Effector CD4-positive, alpha-beta T cell (primary cell): ENCODE data around the gene NMB.
"Not testable (repeated sequence)": the region's sequence is repeated elsewhere in the genome, so short reads cannot be mapped to it uniquely, and the experiment has no call there.

Source experiments
- DNase-seq: peaks from one replicate; pipeline ENCODE4 v3.0.0-alpha.2; 2020
- total RNA-seq: gene quantifications from one replicate; lab custom pipeline; 2026; lab: John Stamatoyannopoulos, UW

Gene NMB, protein sequence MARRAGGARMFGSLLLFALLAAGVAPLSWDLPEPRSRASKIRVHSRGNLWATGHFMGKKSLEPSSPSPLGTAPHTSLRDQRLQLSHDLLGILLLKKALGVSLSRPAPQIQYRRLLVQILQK
- total RNA-seq: 6.0 reads per million, percentile 23 among the genes with 10 or more reads in this experiment

DNA sequence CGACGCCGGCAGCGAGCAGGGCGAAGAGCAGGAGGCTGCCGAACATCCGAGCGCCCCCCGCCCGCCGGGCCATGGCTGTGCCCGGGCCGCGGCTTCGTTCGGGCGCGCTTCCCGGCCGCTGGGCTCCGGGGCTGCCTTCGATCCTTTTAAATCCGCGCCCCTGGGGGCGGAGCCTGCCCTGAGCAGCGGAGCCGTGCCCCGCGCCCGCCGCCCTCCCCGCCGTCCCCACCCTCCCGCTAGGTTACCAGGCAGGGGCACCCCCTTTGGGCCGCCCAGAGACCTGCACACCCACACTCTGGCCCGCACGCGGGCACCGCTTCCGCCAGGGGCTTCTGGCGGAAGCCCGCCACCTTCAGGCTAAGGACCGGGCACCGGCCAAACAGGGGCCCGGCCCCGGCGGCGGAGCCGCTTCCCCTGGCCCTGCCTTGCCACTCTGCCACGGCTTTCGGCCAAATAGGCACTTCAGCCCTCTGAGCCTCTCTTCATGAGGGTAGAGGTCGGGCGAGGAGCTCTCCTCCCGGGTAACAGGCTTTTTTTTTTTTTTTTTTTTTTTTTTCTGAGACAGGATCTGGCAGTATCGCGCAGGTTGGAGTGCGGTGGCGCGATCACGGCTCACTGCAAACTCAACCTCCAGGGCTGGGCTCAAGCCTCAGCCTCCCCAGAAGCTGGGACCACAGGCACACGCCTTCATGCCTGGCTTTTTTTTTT is at the start of gene NMB:
NMB (minus strand) TSS at position 120 of the 708 bp plus-strand sequence; CDS start at position 73, 47 bp downstream.
- peak; percentile 80 for DNase-seq

GRCh38 chr15:84703808-84704207 is 45.8 kb upstream of the NMB start:
- DNase-seq: no peak

- no peak for DNase-seq
Observed at GRCh38 chr15:84702961-84703482, 45.0 kb upstream of the NMB start.

DNA sequence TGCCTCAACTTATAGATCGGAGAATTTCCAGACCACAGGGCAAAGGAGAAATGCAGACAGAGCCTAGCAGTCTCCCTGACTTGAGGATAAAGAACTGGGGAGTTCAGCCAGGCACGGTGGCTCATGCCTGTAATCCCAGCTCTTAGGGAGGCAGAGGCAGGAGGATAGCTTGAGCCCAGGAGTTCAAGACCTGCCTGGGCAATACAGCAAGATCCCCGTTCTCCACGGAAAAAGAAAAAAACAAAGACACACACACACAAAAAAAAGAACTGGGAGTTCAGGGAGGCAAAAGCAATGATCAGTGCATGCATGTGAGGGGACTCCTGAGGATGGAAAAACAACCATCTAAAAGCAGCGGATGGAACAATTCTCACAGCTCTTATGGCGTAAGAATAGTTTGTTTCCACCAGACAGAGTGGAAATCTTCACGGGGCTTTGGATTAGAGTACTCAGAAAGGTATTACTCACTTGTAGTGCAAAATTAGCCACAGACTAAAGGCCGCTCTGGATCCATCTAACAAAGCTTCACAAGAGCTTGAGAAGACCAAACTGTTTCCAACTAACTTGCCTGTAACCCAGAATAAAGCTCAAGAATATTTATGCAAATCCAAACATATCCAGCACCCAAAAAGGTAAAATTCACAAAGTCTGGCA is 41.7 kb upstream of the NMB start:
- no peak for DNase-seq

GRCh38 chr15:84697236-84697990 is 39.4 kb upstream of the NMB start:
- no peak for DNase-seq

- no peak for DNase-seq
Observed at GRCh38 chr15:84696757-84697156, 38.8 kb upstream of the NMB start.

GRCh38 chr15:84690342-84690741 is 32.3 kb upstream of the NMB start:
- no peak for DNase-seq

DNA sequence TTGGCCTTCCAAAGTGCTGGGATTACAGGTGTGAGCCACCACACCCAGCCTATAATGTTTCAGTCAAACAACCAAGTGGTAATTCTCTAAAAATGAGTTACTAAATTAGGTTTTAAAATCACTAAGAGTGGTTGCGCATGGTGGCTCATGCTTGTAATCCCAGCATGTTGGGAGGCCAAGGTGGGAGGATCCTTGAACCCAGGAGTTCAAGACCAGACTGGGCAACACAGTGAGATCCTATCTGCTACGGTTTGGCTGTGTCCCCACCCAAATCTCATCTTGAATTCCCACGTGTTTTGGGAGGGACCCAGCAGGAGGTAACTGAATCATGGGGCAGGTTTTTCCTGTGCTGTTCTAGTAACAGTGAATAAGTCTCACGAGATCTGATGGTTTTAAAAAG is 31.9 kb upstream of the NMB start:
- DNase-seq: no peak

DNA sequence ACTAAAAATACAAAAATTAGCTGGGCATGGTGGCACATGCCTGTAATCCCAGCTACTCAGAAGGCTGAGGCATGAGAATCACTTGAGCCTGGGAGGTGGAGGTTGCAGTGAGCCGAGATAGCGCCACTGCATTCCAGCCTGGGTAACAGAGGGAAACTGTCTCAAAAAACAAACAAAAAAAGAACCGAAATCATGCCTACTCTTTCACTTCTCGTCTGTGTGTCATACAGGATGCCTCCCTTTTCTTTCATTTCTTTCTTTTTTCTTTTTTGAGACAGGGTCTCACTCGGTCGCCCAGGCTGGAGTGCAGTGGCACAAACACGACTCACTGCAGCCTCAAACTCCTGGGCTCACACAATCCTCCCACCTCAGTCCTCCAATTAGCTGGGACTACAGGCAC is 28.4 kb upstream of the NMB start:
- DNase-seq: not testable (repeated sequence)

DNA sequence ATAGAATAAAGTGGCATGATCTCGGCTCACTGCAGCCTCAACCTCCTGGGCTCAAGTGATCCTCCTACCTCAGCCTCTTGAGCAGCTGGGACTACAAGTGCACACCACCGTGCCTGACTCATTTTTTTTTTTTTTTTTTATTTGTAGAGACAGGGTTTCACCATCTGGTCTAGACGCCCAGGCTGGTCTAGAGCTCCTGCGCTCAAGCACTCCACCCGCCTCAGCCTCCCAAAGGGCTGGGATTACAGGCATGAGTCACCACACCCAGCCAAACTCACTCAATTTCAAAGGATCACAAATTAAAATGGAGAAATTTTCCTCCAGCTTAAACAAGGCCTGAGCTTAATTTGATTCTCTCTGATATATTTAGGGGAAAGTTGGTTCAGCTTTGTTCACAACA is 27.3 kb upstream of the NMB start:
- no peak for DNase-seq

- DNase-seq: no peak
Observed at GRCh38 chr15:84684092-84684491, 26.1 kb upstream of the NMB start.

- DNase-seq: peak; percentile 43
Observed at GRCh38 chr15:84681831-84682230, 23.8 kb upstream of the NMB start.

DNA sequence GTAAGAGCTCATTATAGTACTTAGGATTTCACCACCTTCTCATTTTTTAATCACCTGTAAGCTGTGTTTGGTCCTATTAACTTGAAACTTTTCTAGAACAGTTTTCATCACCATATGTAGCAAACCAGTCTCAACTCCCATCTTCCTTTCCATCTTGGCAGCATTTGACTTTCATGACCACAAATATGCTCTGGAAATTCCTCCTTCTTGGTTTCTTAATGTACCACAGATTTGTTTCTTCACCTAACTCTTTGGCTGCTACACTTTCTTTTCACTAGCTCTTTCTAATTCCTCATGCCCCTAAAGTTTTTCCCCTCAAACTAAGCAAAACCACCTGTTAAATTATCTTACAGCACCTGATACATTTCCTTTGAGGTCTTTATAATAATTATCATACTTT is 13.2 kb upstream of the NMB start:
- DNase-seq: no peak

DNA sequence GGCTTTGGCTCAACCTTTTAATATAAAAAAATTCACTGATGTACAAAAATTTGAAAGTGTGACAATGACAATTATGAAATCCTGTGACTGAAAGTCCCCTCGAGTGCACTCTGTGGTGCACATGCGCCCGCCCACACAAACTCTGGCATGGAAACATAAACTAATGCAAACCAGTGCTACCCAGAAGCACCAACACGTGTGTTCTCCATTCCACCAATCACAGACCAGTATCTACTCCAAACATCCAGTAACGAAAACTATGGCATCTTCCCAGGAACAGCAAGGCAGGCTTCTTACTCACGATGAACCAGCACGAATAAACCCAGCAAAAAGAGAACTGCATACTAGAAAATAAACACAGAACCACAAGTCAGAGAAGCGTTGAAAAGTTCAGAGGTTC is 11.7 kb upstream of the NMB start:
- no peak for DNase-seq

GRCh38 chr15:84668221-84668982 is 10.4 kb upstream of the NMB start:
- no peak for DNase-seq

GRCh38 chr15:84666373-84666772 is 8.4 kb upstream of the NMB start:
- no peak for DNase-seq

DNA sequence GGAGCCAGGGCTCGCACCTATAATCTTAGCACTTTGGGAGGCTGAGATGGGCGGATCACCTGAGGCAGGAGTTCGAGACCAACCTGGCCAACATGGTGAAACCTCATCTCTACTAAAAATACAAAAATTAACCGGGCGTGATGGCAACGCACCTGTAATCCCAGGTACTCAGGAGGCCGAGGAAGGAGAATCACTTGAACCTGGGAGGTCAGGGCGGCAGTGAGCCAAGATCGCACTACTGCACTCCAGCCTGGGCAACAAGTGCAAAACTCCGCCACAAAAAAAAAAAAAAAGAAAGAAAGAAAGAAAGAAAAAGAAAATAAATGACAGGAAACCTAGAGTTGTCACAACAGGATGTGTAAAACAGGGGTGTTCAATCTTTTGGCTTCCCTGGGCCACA is 3.0 kb upstream of the NMB start:
- no peak for DNase-seq

- DNase-seq: no peak
Observed at GRCh38 chr15:84659904-84660781, 2.1 kb upstream of the NMB start.

DNA sequence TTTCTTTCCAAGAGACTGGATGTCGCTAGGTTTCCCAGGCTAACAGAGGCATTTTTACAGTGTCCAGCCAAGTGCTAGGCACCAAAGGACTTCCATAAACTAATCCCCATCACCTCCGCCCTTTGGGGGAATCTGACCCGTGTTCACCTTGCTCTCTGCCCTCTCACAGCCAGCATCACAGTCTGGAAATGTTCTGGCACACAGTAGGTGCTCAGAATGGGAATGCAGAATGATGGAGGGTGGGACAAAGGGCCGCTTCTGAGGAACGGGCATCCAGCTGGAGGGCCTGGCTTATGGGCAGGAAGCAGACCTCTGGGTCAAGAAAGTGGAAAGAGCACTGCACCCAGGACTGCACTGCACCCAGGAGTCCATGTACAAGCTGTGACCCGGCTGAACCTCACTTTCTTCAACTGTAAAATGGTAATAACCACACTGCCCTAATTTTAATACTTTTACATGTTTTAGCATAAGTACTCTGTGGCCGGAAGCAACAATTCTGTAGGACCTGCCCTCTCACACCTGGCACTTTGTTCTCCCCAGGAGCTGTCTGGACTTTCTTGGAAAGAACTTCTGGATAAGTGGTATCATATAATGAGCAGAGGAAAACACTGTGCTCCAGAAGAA is 901 bp upstream of the NMB start:
- no peak for DNase-seq

GRCh38 chr15:84657748-84658079 is 285 bp downstream of the NMB start:
- DNase-seq: no peak

DNA sequence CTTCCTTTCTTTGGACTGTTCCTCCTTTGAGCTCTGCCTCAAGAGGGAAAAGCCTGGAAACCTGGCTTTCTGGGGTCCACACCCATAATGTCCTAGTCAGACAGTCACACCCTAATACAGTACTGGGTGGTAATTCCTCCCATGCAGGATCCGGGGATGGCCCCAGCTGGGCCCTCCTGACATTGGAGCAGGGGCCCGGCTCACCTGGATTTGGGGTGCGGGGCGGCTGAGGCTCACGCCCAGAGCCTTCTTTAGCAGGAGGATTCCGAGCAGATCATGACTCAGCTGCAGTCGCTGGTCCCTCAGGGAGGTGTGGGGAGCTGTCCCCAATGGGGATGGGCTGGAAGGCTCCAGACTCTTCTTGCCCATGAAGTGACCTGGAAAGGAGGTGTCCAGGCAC is 1.0 kb downstream of the NMB start:
- DNase-seq: no peak
